AG09309 (cell line): ENCODE data around the gene FADS2.

ENCODE experiments used
- DNase-seq: peaks from one replicate; pipeline ENCODE4 v3.0.0-alpha.2; 2010; ENCODE audit warnings: low read depth
- H3K4me3 ChIP-seq: 2 replicates; pipeline ENCODE4 v1.5.1; 2011; ENCODE audit warnings: mild to moderate bottlenecking, low read depth, low read length, moderate library complexity; ENCODE audit not compliant: control insufficient read depth
- CTCF ChIP-seq: IDR thresholded peaks from 2 replicates; pipeline ENCODE4 v1.5.1; 2011; ENCODE audit warnings: mild to moderate bottlenecking, low read depth, low read length, inconsistent platforms; ENCODE audit not compliant: insufficient read depth, control insufficient read depth; ENCODE audit errors: missing control alignments

Gene FADS2

GRCh38 chr11:61842528-61842820 is 14.4 kb downstream of the FADS2 start:
- H3K4me3 ChIP-seq = no peak overlapping the region
- DNase-seq = no peak
- no peak for TF ChIP-seq CTCF

DNA sequence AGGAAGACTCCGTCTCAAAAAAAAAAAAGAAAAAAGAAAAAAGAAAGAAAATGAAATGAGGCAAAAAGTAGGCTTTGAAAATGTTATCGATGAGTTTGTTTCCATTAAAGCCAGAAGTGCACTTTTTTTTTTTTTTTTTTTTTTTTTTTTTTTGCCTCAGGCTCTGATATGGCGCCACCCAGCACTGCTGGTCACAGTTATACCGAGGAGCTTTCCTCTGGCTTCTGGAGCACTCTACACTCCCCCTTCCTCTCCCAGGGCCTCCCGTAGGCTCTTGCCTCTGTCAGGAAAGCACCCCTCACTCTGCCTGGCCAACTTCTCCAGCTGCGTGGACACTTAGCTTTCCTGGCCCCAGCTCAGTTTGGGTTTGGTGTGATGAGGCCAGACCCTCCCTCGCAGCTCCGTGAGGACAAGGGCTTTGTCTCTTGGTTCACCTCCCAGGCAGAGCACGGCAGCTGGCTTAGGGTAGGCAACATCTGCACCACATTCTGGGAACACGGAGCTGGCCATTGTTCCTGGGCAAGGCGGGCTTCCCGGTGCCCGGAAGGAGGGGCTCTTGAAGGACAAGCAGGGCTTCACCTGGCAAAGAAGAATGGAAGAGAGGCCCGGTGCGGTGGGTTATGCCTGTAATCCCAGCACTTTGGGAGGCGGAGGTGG is 16.9 kb downstream of the FADS2 start:
- no peak overlapping the region for H3K4me3 ChIP-seq
- no peak for DNase-seq
- no peak for TF ChIP-seq CTCF

- no peak for DNase-seq
- H3K4me3 ChIP-seq = no peak overlapping the region
- no peak for TF ChIP-seq CTCF
Observed at GRCh38 chr11:61846362-61847020, 18.4 kb downstream of the FADS2 start.

DNA sequence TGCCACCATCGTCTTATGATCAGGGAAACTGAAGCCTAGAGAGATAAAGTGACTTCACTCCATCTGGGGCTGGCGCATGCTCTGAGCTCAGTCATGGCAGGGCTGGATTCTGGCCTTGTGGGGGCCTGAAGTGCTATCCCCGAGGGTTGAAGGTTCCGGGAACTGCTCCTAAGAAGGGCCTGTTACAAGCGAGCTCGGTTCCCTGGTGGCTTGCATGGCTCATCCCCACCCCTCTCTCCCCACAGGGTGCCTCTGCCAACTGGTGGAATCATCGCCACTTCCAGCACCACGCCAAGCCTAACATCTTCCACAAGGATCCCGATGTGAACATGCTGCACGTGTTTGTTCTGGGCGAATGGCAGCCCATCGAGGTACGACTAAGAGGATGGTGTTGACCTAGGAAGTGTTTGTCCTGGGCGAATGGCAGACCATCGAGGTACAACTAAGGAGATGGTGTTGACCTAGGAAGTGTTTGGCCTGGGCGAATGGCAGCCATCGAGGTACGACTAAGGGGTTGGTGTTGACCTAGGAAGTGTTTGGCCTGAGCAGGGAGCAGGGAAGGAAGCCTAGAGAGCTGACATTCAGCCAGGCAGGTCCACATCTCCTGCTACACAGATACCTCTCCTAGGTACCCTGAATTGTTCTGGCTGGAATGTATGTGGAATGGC is 19.9 kb downstream of the FADS2 start:
- no peak for DNase-seq
- TF ChIP-seq CTCF = no peak
- no peak overlapping the region for H3K4me3 ChIP-seq

DNA sequence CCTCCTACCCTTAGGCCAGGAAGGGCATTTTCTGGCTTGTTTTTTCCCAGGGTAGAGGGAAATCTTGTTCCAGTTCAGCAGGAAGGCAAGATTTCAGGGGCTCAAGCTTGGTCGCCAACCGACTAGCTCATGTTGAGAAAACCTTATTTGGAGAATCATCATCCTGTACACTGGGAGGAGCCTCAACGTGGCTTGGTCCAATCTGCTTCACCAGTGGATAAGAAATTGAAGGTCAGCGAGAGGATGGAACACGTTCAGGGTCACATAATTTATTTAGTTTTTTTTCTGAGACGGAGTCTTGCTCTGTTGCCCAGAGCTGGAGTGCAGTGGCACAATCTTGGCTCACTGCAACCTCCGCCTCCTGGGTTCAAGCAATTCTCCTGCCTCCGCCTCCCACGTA is 20.5 kb downstream of the FADS2 start:
- no peak overlapping the region for H3K4me3 ChIP-seq
- DNase-seq = no peak
- no peak for TF ChIP-seq CTCF

GRCh38 chr11:61850687-61851086 is 22.6 kb downstream of the FADS2 start:
- DNase-seq = no peak
- no peak for TF ChIP-seq CTCF
- H3K4me3 ChIP-seq = no peak overlapping the region
